Measurements from ENCODE around the gene CKAP2L.
"Not testable (repeated sequence)": the region's sequence is repeated elsewhere in the genome, so short reads cannot be mapped to it uniquely, and the experiment has no call there.

Gene CKAP2L

DNA sequence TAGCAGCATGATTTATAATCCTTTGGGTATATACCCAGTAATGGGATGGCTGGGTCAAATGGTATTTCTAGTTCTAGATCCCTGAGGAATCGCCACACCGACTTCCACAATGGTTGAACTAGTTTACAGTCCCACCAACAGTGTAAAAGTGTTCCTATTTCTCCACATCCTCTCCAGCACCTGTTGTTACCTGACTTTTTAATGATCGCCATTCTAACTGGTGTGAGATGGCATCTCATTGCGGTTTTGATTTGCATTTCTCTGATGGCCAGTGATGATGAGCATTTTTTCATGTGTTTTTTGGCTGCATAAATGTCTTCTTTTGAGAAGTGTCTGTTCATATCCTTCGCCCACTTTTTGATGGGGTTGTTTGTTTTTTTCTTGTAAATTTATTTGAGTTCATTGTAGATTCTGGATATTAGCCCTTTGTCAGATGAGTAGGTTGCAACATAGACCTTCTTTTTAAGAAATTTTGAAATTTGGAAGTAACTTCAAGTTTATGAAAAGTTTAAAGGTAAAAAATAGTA, 47.5 kb downstream of the CKAP2L start:
- not testable (repeated sequence) for H3K27me3 Mint-ChIP-seq; H3K27ac Mint-ChIP-seq; DNase-seq; H3K4me1 Mint-ChIP-seq; H3K4me3 Mint-ChIP-seq; ATAC-seq; H3K36me3 Mint-ChIP-seq (ENCODE audit: low read depth); H3K9me3 Mint-ChIP-seq

DNA sequence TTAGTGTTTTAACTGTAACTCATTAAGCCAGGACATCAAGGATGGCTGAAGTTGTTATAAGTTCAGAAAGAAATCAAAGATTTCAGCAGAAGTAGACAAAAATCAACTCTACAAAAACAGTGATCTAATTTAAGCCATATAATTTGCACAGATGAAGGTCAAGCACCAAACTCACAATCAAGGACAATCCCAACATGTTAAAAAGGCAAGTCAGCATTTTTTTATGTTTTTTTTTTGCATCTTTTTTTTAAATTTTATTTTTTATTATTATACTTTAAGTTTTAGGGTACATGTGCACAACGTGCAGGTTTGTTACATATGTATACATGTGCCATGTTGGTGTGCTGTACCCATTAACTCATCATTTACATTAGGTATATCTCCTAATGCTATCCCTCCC, 48.3 kb downstream of the CKAP2L start:
- not testable (repeated sequence) for H3K27me3 Mint-ChIP-seq; H3K36me3 Mint-ChIP-seq (ENCODE audit: low read depth); DNase-seq; H3K4me3 Mint-ChIP-seq; ATAC-seq; H3K27ac Mint-ChIP-seq; H3K4me1 Mint-ChIP-seq; H3K9me3 Mint-ChIP-seq

DNA sequence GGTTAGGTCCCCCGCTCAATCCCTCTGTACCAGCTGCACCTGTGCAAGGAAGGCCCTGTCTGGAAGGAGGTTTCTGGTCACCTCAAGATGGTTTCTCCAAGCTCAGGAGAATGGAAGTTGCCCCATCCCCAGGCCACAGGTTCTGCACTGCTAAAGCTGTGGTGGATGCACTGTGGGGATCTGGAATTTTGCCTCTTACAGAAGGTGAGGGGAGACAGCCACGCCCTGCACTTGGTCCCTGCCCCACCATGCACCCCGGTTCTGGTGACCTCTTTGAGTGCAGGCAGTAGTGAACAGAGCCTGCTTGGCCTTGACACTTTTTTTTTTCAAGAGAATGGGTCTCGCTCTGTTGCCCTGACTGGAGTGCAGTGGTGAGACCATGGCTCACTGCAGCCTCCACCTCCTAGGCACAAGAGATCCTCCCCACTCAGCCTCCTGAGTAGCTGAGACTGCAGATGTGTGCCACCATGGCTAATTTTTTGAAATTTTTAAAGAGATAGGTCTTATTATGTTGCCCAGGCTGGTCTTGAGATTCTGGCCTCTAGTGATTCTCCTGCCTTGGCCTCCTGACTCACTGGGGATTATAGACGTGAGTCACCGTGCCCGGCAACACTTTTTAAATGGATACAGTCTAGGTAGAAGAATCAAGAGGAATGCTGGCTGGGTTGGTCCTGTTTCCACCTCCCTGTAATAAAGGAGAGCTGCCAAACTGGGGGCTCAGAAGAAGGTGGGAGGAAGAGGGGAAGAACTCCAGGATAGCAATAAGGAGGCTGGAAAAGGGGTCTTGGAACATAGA, 49.4 kb downstream of the CKAP2L start:
- Mint-ChIP-seq H3K4me1 (peaks cover 9% of the 10 kb centered on the region), H3K27me3 (peaks cover 4% of the 10 kb centered on the region), H3K4me3 (no peak overlapping the region), H3K27ac (no peak overlapping the region), H3K9me3 (no peaks in the 10 kb centered on the region), H3K36me3 (ENCODE audit: low read depth) (no peaks in the 10 kb centered on the region)
- DNase-seq = no peak
- ATAC-seq = no peak

DNA sequence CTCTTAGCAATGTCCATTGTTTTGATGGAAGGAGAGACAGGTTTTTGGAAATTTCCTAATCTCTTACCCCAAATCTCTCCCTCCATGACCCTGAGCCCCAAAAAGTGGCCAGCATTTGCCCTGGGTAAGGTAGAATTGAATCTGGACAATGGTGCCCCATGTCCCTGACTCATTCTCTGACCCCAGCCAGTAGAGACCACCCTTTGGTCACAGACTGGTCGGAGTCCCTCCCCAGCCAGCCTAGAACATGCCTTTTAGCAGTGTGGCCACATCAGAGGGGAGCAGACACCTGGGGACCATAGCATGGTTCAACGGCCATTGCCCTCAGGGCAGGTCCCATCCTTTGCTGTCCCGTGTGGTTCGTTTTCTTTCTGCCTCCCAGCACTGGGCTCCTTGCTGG, 50.1 kb downstream of the CKAP2L start:
- no peak overlapping the region for H3K4me3 Mint-ChIP-seq
- H3K36me3 Mint-ChIP-seq (ENCODE audit: low read depth) = no peaks in the 10 kb centered on the region
- ATAC-seq = no peak
- peaks cover 10% of the 10 kb centered on the region for H3K4me1 Mint-ChIP-seq
- peaks cover 4% of the 10 kb centered on the region for H3K27me3 Mint-ChIP-seq
- H3K9me3 Mint-ChIP-seq = no peaks in the 10 kb centered on the region
- H3K27ac Mint-ChIP-seq = no peak overlapping the region
- no peak for DNase-seq

DNA sequence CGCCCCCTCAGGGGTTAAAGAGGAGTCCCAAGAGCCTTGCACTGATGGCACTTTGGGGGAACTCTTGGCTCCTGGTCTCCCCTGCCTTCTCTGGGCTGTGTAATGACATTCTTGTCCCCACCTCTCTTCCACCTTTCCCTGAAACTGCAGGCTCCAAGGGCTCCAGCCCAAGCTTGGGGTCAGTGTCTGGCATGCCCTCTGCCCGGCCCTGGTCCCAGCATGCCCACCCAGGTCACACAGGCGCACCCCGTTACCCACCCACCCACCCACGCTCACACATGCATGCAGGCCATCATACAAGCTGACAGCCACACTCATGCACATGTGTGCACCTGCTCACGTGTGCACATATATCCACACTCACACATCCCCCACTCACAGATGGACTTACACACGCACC, 50.5 kb downstream of the CKAP2L start:
- no peak overlapping the region for H3K27ac Mint-ChIP-seq
- no peak for ATAC-seq
- H3K36me3 Mint-ChIP-seq (ENCODE audit: low read depth) = no peaks in the 10 kb centered on the region
- DNase-seq = no peak
- peaks cover 4% of the 10 kb centered on the region for H3K27me3 Mint-ChIP-seq
- H3K4me1 Mint-ChIP-seq = peaks cover 14% of the 10 kb centered on the region
- no peaks in the 10 kb centered on the region for H3K9me3 Mint-ChIP-seq
- H3K4me3 Mint-ChIP-seq = no peak overlapping the region

DNA sequence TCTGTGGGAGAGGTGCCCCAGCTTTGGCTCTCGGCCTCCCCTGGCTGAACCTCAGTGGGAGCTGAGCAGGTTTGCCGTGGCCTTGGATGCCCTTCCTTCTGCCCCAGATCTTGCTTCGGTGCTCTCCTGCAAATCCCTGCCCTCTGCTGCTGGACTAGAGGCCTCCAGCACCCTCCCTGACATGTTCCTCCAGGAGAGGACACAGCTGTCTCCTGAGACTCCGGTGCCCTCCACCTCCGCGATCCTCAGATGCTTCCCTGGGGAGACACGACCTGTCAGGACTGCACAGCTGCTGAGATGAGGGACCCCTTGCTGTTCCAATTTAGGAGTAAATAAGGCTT, 50.9 kb downstream of the CKAP2L start:
- ATAC-seq (no peak), DNase-seq (no peak)
- Mint-ChIP-seq H3K4me1 (peaks cover 14% of the 10 kb centered on the region), H3K27me3 (peaks cover 4% of the 10 kb centered on the region), H3K27ac (no peak overlapping the region), H3K4me3 (no peak overlapping the region), H3K36me3 (ENCODE audit: low read depth) (no peaks in the 10 kb centered on the region), H3K9me3 (no peaks in the 10 kb centered on the region)

DNA sequence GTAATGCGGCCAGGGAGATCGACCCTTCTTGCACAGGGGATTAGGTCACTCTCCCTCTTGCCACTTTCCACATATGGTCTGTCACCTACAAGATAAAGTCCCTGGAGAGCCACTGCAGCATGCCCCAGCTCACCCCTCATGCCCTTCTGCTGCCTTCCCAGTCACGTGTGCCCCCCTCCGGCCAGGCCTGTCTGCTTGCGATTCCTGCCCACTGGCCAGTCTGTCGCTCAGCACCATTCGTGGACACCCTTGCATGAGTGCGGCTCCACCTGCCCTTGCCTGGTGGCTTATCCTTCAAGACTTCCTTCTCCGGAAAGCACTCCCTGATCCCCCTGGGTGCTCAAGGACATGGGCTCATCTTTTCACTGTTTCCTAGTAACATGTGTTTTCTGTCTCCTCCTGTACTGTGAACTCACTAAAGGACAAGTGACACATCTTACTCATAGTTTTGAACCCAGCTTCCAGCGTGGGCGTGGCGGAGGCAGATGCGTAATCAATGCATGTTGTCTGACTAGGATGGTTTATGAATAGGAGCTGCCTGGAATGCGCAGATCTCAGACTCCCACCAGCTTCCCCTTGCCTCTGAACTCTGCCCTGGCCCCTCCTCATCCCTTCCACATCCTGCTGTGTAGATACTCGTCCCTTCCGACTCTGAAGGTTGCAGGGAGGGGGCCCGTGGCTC, 51.4 kb downstream of the CKAP2L start:
- no peaks in the 10 kb centered on the region for H3K9me3 Mint-ChIP-seq
- peak; percentile 47 for ATAC-seq
- H3K27me3 Mint-ChIP-seq = peaks cover 4% of the 10 kb centered on the region
- no peak overlapping the region for H3K27ac Mint-ChIP-seq
- peaks cover 19% of the 10 kb centered on the region for H3K4me1 Mint-ChIP-seq
- no peak overlapping the region for H3K4me3 Mint-ChIP-seq
- H3K36me3 Mint-ChIP-seq (ENCODE audit: low read depth) = no peaks in the 10 kb centered on the region
- no peak for DNase-seq

DNA sequence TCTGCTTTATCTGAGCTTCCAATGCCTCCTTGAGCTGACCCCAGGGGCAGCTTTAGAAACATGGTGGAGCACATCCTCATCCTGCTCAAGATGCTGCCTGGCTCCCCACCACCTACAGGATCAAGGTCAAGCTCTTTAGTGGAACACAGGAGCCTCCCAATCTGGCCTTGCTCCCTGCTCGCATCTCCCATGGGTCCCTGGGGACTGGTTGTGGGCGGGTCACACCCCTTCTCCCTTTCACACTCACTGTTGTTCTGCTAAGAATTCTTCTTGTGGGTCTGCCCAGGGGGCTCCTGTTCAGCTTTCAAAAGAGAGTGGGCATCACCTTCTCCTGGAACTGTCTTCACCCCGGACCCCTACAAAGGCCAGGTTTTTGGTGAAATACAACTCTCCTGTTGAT, 51.9 kb downstream of the CKAP2L start:
- no peak for ATAC-seq
- H3K9me3 Mint-ChIP-seq = no peaks in the 10 kb centered on the region
- H3K36me3 Mint-ChIP-seq (ENCODE audit: low read depth) = no peaks in the 10 kb centered on the region
- H3K27me3 Mint-ChIP-seq = peaks cover 4% of the 10 kb centered on the region
- no peak overlapping the region for H3K27ac Mint-ChIP-seq
- peaks cover 25% of the 10 kb centered on the region for H3K4me1 Mint-ChIP-seq
- no peak overlapping the region for H3K4me3 Mint-ChIP-seq
- DNase-seq = no peak

DNA sequence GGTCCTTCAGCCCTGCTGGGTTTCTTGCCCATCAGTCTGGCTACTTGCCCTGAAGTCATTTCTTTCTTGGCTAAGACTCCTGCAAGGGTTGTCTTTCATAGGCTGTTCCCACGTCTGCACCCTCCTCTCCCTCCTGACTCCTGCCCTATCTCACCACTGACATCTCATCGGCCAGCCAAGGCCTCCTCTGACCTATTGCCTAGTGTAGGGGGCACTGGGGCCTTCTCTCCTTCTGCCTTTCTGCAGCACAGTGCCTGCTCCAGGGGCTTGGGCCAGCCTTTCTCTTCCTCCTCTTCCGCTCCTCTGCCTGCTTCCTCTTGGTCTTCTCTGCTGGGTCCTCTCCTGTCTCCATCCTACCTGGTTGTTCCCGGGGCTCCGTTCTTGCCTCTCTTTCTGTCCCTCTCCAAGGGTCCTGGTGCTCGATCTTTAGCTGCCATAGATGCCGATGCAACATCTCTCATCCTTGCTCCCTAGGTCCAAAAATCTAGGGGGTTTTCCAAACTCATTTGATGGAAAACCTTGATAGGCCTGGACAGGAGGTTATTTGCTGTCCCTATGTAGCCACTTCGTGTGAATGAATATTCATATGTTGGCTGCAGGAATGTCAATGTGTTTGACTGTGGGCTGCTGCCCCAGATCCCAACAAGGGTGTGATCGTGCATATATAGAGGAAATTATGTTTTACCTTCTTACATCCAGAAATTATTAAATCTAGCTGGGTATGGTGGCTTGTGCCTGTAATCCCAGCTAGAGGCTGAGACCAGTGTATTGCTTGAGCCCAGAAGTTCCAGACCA, 53.3 kb downstream of the CKAP2L start:
- Mint-ChIP-seq H3K36me3 (ENCODE audit: low read depth) (no peaks in the 10 kb centered on the region), H3K9me3 (no peaks in the 10 kb centered on the region), H3K4me3 (no peak overlapping the region), H3K4me1 (peaks cover 38% of the 10 kb centered on the region), H3K27ac (no peak overlapping the region), H3K27me3 (peaks cover 7% of the 10 kb centered on the region)
- no peak for DNase-seq
- no peak for ATAC-seq

DNA sequence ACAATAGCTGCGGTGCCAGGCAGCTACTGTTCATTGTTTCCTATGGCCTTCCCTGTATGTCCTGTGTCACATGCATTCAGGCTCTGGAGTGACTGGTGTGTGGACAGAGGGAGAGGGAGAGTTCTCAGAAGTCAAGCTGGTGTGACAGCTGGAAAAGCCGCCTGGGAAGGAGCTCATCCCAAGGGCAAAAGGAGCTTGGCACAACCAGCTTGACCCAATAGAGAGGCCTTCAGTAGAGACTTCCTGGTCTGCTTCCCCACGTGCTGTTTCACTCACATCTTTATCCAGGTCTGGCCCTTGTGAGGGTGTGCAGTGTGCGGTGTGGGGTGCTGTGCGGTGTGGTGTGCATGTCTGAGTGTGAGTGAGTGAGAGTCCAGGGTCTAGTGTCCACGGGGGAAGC, 54.7 kb downstream of the CKAP2L start:
- Mint-ChIP-seq H3K27me3 (peaks cover 8% of the 10 kb centered on the region), H3K36me3 (ENCODE audit: low read depth) (no peaks in the 10 kb centered on the region), H3K4me3 (no peak overlapping the region), H3K4me1 (peaks cover 46% of the 10 kb centered on the region), H3K27ac (no peak overlapping the region), H3K9me3 (no peaks in the 10 kb centered on the region)
- no peak for ATAC-seq
- DNase-seq = no peak

DNA sequence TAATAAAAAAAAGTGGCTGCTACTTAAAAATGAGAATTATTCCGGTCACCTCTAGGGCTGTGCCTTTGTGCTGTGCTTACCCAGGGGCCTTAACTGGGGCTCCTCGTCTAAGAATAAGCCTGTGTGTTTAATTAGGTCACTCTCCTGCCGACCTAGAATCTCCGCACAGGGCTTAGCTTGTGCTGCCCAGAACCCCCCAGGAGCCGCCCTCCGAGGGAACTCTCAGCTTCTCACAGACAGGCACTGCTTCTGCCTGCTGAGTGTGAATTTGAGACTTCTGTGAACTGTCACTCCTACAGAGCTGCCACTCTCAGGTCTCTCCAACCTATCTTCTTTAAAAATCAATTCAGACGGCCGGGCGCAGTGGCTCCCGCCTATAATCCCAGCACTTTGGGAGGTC, 55.4 kb downstream of the CKAP2L start:
- no peaks in the 10 kb centered on the region for H3K9me3 Mint-ChIP-seq
- no peaks in the 10 kb centered on the region for H3K36me3 Mint-ChIP-seq (ENCODE audit: low read depth)
- no peak for DNase-seq
- no peak for ATAC-seq
- peaks cover 46% of the 10 kb centered on the region for H3K4me1 Mint-ChIP-seq
- no peak overlapping the region for H3K27ac Mint-ChIP-seq
- no peak overlapping the region for H3K4me3 Mint-ChIP-seq
- peaks cover 11% of the 10 kb centered on the region for H3K27me3 Mint-ChIP-seq

DNA sequence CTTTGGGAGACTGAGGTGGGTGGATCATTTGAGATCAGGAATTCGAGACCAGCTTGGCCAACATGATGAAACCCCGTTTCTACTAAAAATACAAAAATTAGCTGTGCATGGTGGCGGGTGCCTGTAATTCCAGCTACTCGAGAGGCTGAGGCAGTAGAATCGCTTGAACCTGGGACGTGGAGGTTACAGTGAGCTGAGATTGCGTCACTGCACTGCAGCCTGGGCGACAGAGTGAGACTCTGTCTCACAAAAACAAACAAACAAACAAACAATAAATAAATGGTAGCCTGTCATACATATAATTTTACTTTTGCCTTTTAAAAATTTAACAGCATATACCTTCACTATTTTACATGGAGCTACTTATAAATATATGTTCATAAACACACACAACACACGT, 57.5 kb downstream of the CKAP2L start:
- H3K4me1 Mint-ChIP-seq = peaks cover 45% of the 10 kb centered on the region
- not testable (repeated sequence) for H3K4me3 Mint-ChIP-seq; DNase-seq; H3K9me3 Mint-ChIP-seq; ATAC-seq; H3K27me3 Mint-ChIP-seq; H3K27ac Mint-ChIP-seq; H3K36me3 Mint-ChIP-seq (ENCODE audit: low read depth)

DNA sequence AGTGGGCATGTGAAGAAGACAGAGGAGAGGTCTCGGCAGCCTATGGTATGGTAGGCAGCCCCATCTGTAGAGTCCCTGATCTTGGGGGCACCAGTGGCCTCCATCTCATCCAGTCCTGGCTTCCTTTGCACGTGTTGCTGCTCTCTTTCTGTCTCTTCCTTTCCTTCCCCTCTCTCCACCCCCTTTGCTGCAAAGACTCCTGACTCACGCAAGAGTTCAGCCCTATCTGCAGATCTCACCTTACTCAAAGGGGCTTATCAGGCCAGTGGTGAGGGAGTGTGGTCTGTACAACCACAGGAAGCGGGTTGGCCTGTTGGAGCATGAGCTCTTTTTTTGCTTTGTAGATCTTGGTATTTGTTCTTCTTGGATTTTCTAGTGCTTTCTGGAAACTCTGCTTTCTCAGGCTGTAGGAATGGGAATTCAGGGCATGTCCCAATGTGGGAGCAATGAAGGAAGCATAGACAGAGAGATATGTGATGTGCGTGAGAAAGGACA, 58.2 kb downstream of the CKAP2L start:
- H3K4me1 Mint-ChIP-seq = peaks cover 48% of the 10 kb centered on the region
- H3K27me3 Mint-ChIP-seq = peaks cover 8% of the 10 kb centered on the region
- H3K4me3 Mint-ChIP-seq = no peak overlapping the region
- ATAC-seq = peak; percentile 93
- peak; percentile 65 for DNase-seq
- no peaks in the 10 kb centered on the region for H3K9me3 Mint-ChIP-seq
- peak overlapping the region; percentile 21 for H3K27ac Mint-ChIP-seq
- no peaks in the 10 kb centered on the region for H3K36me3 Mint-ChIP-seq (ENCODE audit: low read depth)

DNA sequence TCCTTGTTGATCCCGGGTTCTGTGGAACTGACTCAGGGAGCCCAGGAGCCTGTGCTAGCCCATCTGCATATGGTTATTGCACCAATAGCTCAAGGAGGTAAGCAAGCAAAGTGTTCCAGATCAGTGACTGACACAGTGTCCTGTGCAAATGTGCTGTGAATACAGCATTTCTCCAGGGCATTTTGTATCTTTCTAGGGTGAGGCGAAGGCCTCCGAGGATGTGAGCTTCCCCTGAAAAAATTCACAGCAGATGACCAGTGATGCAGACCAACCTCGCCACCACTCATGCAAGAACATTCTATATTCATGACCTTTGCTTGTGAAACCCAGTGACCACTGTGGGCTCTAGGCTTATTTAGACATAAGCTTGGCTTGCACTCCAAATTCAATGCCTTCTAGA, 58.8 kb downstream of the CKAP2L start:
- Mint-ChIP-seq H3K4me3 (no peak overlapping the region), H3K27me3 (peaks cover 8% of the 10 kb centered on the region), H3K9me3 (no peaks in the 10 kb centered on the region)

More for the DNA sequence above, 58.8 kb downstream of the CKAP2L start:
- DNase-seq = no peak
- Mint-ChIP-seq H3K4me1 (peaks cover 45% of the 10 kb centered on the region), H3K27ac (no peak overlapping the region), H3K36me3 (ENCODE audit: low read depth) (no peaks in the 10 kb centered on the region)
- ATAC-seq = no peak
